Tibial nerve (tissue), 4 donors: Measurements from ENCODE around the gene MBD3L2B.
"Not testable (repeated sequence)": the region's sequence is repeated elsewhere in the genome, so short reads cannot be mapped to it uniquely, and the experiment has no call there.

ENCODE experiments used
- CTCF ChIP-seq, 5 experiments: fragments of 200-600 bp in 3 of 5; fragments of 450-650 bp in 2 of 5; sonication (generic) in 3 of 5; IDR thresholded peaks; one replicate each; pipeline ENCODE4 v1.5.1; 2016 to 2019; ENCODE audit warnings: antibody characterized with exemption in 5 of 5, mild to moderate bottlenecking in 3 of 5, moderate library complexity in 2 of 5
- EP300 ChIP-seq, 2 donors: sonication (generic); formaldehyde crosslinking; IDR thresholded peaks; one replicate each; pipeline ENCODE4 v1.6.1; 2017; ENCODE audit warnings: antibody characterized with exemption in 2 of 2, mild to moderate bottlenecking in 1 of 2

GRCh38 chr19:7030278-7030677 lies 9.0 kb upstream of the MBD3L2B start, which contains the start of gene MBD3L5:
- TF ChIP-seq EP300, CTCF (IDR thresholded peaks at IDR 0.05): not testable (repeated sequence)
